ENCODE results near the gene IL1R1. TPM values are rescaled to one million over a fixed set of nuclear protein-coding genes. Genes with fewer than 3 reads are reported as not detected.

IL1R1 gene
- total RNA-seq, 1 donor from 2014 or later: 2.2 TPM

Other genes starting within 250 kb of the IL1R1 start
- 1.5 and 1.6 TPM in 2 replicates for gene IL1R2, start 150.8 kb upstream of the IL1R1 start, total RNA-seq
- gene IL1RL2, start 44.3 kb downstream of the IL1R1 start, total RNA-seq: 0.09 and 0.12 TPM in 2 replicates
- gene IL1RL1, start 168.8 kb downstream of the IL1R1 start, total RNA-seq: 0.54 and 0.84 TPM in 2 replicates
- 41.7 and 50.2 TPM in 2 replicates for gene IL18R1, start 213.1 kb downstream of the IL1R1 start, total RNA-seq